Keratinocyte (primary cell): ENCODE measurements around the gene SEC24B. TPM values are rescaled to one million over a fixed set of nuclear protein-coding genes. Genes with fewer than 3 reads are reported as not detected.

Source experiments
- DNase-seq: peaks from one replicate; pipeline ENCODE4 v3.0.0-alpha.2; 2011; ENCODE audit warnings: low read depth, missing footprints, low spot score
- FAIRE-seq: peaks from 2 replicates; lab custom pipeline; 2011; peaks lifted over from hg19 to GRCh38; lab: Jason Lieb, UNC
- H2AFZ ChIP-seq: 2 replicates; pipeline ENCODE4 v1.6.0; 2012; ENCODE audit warnings: low read length, control low read depth, inconsistent platforms; ENCODE audit not compliant: control insufficient read depth
- H3K27ac ChIP-seq: 2 replicates; pipeline ENCODE4 v1.5.1; 2011; ENCODE audit warnings: low read length; ENCODE audit not compliant: control insufficient read depth, insufficient read depth
- H3K27me3 ChIP-seq: 3 replicates; pipeline ENCODE4 v1.6.0; 2011; ENCODE audit warnings: low read length; ENCODE audit not compliant: control insufficient read depth, insufficient read depth; ENCODE audit errors: extremely low read depth
- H3K36me3 ChIP-seq, 2 experiments: 2 replicates in 1 of 2; 3 replicates in 1 of 2; pipeline ENCODE4 v1.5.1; 2011; ENCODE audit warnings: low read length in 2 of 2, mild to moderate bottlenecking in 1 of 2; ENCODE audit not compliant: control insufficient read depth in 2 of 2, insufficient read depth in 2 of 2; ENCODE audit errors: extremely low read depth in 1 of 2
- H3K4me1 ChIP-seq: 3 replicates; pipeline ENCODE4 v1.5.1; 2011; ENCODE audit warnings: low read length; ENCODE audit not compliant: control insufficient read depth, insufficient read depth; ENCODE audit errors: extremely low read depth
- H3K4me2 ChIP-seq: 3 replicates; pipeline ENCODE4 v1.6.0; 2011; ENCODE audit warnings: low read depth, low read length; ENCODE audit not compliant: control insufficient read depth, insufficient read depth; ENCODE audit errors: extremely low read depth
- H3K4me3 ChIP-seq, 3 experiments: fragments of 200-600 bp in 1 of 3; sonication (generic) in 1 of 3; 2 replicates in 2 of 3; 3 replicates in 1 of 3; pipeline ENCODE4 v1.5.1; 2011 to 2016; ENCODE audit warnings: low read length in 3 of 3, mild to moderate bottlenecking in 3 of 3, control low read depth in 2 of 3, inconsistent platforms in 1 of 3, low read depth in 1 of 3, mixed read lengths in 1 of 3, mixed run types in 1 of 3, moderate library complexity in 1 of 3; ENCODE audit not compliant: control insufficient read depth in 2 of 3, insufficient read depth in 2 of 3; ENCODE audit errors: extremely low read depth in 1 of 3
- H3K79me2 ChIP-seq: 2 replicates; pipeline ENCODE4 v1.6.0; 2012; ENCODE audit warnings: low read length; ENCODE audit not compliant: control insufficient read depth, insufficient read depth
- H3K9ac ChIP-seq: 3 replicates; pipeline ENCODE4 v1.6.0; 2011; ENCODE audit warnings: low read length; ENCODE audit not compliant: control insufficient read depth, insufficient read depth; ENCODE audit errors: extremely low read depth
- H3K9me1 ChIP-seq: 3 replicates; pipeline ENCODE4 v1.6.0; 2011; ENCODE audit warnings: low read length; ENCODE audit not compliant: control insufficient read depth, insufficient read depth; ENCODE audit errors: extremely low read depth
- H3K9me3 ChIP-seq: 2 replicates; pipeline ENCODE4 v1.5.1; 2012; ENCODE audit warnings: low read depth, low read length; ENCODE audit not compliant: control insufficient read depth
- H4K20me1 ChIP-seq: 3 replicates; pipeline ENCODE4 v1.6.0; 2011; ENCODE audit warnings: low read length; ENCODE audit not compliant: control insufficient read depth, insufficient read depth; ENCODE audit errors: extremely low read depth
- CTCF ChIP-seq, 3 experiments: IDR thresholded peaks in 1 of 3; conservative IDR thresholded peaks in 1 of 3; optimal IDR thresholded peaks in 1 of 3; 2 replicates in 2 of 3; 3 replicates in 1 of 3; pipeline versions ENCODE3 to v1.5.1; 2011; ENCODE audit warnings: low read length in 3 of 3, mild to moderate bottlenecking in 3 of 3, moderate library complexity in 2 of 3, control low read depth in 1 of 3, inconsistent platforms in 1 of 3; ENCODE audit not compliant: insufficient read depth in 2 of 3; ENCODE audit errors: extremely low read depth in 1 of 3
- EZH2 ChIP-seq: IDR thresholded peaks from one replicate; pipeline ENCODE4 v1.6.1; 2012; ENCODE audit warnings: inconsistent platforms, mild to moderate bottlenecking, low read length, moderate library complexity
- dilution Hi-C: fragments of 300-500 bp; cut with MboI; formaldehyde crosslinking; loops from one replicate; pipeline ENCODE4 v1.7.0; 2020; ENCODE audit warnings: low sequenced_read_pairs; ENCODE audit not compliant: extremely low pct_ligation_motif_present
- polyA plus RNA-seq, 5 experiments: library from polyadenylated mRNA; depleted of rRNA in 3 of 5; stranded (reverse) in 3 of 5; stranded (forward) in 1 of 5; unstranded in 1 of 5; fragments of >200 nt; gene quantifications; 1 replicate in 1 of 5; 2 replicates in 3 of 5; 3 replicates in 1 of 5; pipeline versions ENCODE4 v1.2.1 to v1.2.3, GENCODE V29; 2011 to 2012; ENCODE audit warnings: missing spikeins in 2 of 5, low read depth in 1 of 5, low replicate concordance in 1 of 5

The SEC24B gene
- polyA plus RNA-seq, 1 donor (not counting 4 experiments of a cell fraction or from before 2014, with no cell fraction given), result 53.4 TPM

GRCh38 chr4:109411964-109412363 lies 21.7 kb upstream of the SEC24B start:
- H3K36me3 ChIP-seq, result no peaks in the 10 kb centered on the region

GRCh38 chr4:109412776-109413175 lies 20.8 kb upstream of the SEC24B start:
- Histone ChIP-seq H4K20me1 (no peaks in the 10 kb centered on the region), H3K27ac (no peak overlapping the region), H3K9ac (no peak overlapping the region), H2AFZ (no peak overlapping the region), H3K79me2 (no peaks in the 10 kb centered on the region), H3K27me3 (no peaks in the 10 kb centered on the region), H3K9me1 (no peaks in the 10 kb centered on the region), H3K36me3 (no peaks in the 10 kb centered on the region), H3K4me2 (no peak overlapping the region), H3K4me1 (peaks cover 7% of the 10 kb centered on the region), H3K4me3 (no peak overlapping the region), H3K9me3 (no peaks in the 10 kb centered on the region)
- dilution Hi-C loops, result no loop called here
- TF ChIP-seq CTCF (optimal IDR thresholded peaks at IDR 0.05 in 1 of 3, IDR thresholded peaks at IDR 0.05 in 1 of 3, conservative IDR thresholded peaks at IDR 0.05 in 1 of 3; ENCODE audit: extremely low read depth in 1 of 3, insufficient read depth in 2 of 3, low read length in 3 of 3) (no peak), EZH2 (no peak)
- FAIRE-seq, result no peak
- no peak for DNase-seq

More at GRCh38 chr4:109411964-109412363, 21.7 kb upstream of the SEC24B start:
- no peak for TF ChIP-seq EZH2
- TF ChIP-seq CTCF (optimal IDR thresholded peaks at IDR 0.05 in 1 of 3, IDR thresholded peaks at IDR 0.05 in 1 of 3, conservative IDR thresholded peaks at IDR 0.05 in 1 of 3; ENCODE audit: extremely low read depth in 1 of 3, insufficient read depth in 2 of 3, low read length in 3 of 3), result no peak
- H4K20me1 ChIP-seq, result no peaks in the 10 kb centered on the region
- no peak for FAIRE-seq
- no peak overlapping the region for H3K4me2 ChIP-seq
- H3K4me3 ChIP-seq, result no peak overlapping the region
- no peak overlapping the region for H3K27ac ChIP-seq
- no peaks in the 10 kb centered on the region for H3K9me1 ChIP-seq
- H3K27me3 ChIP-seq, result no peaks in the 10 kb centered on the region
- dilution Hi-C loops, result no loop called here
- H2AFZ ChIP-seq, result no peak overlapping the region
- no peak for DNase-seq
- H3K4me1 ChIP-seq, result peaks cover 7% of the 10 kb centered on the region
- no peaks in the 10 kb centered on the region for H3K9me3 ChIP-seq
- no peak overlapping the region for H3K9ac ChIP-seq
- H3K79me2 ChIP-seq, result no peaks in the 10 kb centered on the region
